ENCODE measurements around the gene PSTPIP2. TPM values are rescaled to one million over a fixed set of nuclear protein-coding genes. Genes with fewer than 3 reads are reported as not detected.

The PSTPIP2 gene, protein sequence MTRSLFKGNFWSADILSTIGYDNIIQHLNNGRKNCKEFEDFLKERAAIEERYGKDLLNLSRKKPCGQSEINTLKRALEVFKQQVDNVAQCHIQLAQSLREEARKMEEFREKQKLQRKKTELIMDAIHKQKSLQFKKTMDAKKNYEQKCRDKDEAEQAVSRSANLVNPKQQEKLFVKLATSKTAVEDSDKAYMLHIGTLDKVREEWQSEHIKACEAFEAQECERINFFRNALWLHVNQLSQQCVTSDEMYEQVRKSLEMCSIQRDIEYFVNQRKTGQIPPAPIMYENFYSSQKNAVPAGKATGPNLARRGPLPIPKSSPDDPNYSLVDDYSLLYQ
- total RNA-seq, result 1 to 10 TPM; 1.9 to 4.3 (median 2.9) TPM

DNA sequence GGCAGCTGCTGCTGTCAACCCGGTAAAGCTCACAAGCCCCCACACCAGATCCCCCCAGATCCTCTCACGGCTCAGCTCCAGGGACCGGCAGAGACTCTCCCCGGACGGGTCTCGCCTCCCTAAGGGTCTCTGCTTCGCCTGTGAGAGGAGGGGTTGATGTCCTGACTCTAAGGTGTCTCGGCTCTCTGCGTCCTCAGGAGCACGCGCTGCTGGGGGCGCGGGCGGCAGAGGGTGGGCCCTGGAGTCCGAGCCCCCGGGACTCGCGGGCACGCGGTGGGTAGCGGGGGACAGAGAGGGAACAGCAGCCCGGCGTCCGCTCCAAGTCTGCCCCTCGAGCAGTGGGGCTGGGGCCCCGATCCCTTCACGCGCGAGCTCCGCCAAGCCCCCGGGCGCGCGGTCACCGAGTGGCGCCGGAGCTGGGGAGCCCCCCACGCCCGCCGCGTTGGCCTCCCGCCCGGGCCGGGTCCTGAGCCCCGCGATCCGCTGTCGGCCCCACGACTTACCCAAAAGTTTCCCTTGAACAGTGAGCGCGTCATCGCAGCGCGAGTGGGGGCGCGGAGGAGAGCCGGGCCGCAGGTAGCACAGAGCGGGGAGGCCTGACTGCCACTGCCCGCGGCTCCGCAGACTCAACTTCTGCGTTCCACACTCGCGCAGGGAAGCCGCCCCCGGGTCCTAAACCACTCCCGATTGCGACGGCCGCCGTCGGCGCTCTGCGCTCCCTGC is at the start of gene PSTPIP2:
PSTPIP2 (minus strand) TSS at position 608 of the 723 bp plus-strand sequence; CDS start at position 536, 72 bp downstream.
- H3K4me1 ChIP-seq, result peaks cover 6 to 29% of the 10 kb centered on the region in 2 donors
- peak; percentile 66 to 72 for DNase-seq
- H3K9me3 ChIP-seq, result no peaks in the 10 kb centered on the region
- no peaks in the 10 kb centered on the region for H3K27me3 ChIP-seq
- TF ChIP-seq, protein P1, sequence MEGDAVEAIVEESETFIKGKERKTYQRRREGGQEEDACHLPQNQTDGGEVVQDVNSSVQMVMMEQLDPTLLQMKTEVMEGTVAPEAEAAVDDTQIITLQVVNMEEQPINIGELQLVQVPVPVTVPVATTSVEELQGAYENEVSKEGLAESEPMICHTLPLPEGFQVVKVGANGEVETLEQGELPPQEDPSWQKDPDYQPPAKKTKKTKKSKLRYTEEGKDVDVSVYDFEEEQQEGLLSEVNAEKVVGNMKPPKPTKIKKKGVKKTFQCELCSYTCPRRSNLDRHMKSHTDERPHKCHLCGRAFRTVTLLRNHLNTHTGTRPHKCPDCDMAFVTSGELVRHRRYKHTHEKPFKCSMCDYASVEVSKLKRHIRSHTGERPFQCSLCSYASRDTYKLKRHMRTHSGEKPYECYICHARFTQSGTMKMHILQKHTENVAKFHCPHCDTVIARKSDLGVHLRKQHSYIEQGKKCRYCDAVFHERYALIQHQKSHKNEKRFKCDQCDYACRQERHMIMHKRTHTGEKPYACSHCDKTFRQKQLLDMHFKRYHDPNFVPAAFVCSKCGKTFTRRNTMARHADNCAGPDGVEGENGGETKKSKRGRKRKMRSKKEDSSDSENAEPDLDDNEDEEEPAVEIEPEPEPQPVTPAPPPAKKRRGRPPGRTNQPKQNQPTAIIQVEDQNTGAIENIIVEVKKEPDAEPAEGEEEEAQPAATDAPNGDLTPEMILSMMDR (IDR thresholded peaks at IDR 0.05), result no peak
- TF ChIP-seq POLR2A (IDR thresholded peaks at IDR 0.05), result peak in 1 of 2 donors; percentile 37
- H3K36me3 ChIP-seq, result no peaks in the 10 kb centered on the region
- WGBS, 2 donors, result 1% methylated on average over 23 of the region's 75 CpGs; no CpG with 5 or more reads in 1 of the 2 donors
- intact Hi-C loops (cut with DNase I), result loop anchor here (10.0 kb wide), 2 partner anchors 107 to 387 kb away; partner anchors contain the start of gene EPG5
- peak within 1 kb of the TSS; percentile 30 to 71 (median 68) for H3K4me3 ChIP-seq (replicated peaks in 1 of 3)
- H3K27ac ChIP-seq, result peak within 1 kb of the TSS in 1 of 3 donors; percentile 38

DNA sequence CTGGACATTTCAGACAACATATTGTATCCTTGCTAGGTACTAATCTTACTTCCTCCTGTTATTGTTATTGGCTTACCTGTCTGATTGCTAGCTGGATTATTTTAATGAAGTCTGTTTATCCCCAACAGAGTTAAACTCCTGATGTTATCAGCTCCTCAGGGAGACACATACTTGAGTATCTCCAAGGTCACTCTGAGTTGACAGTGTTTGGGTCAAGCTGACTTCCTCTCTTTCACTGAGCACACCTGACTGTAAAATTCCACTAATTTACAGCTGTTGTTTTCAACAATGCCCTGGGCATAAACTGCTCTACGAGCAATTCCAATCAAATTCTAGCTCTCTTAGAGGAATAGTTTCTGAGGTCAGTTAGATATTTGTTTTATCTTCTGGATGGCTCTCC is 41.7 kb upstream of the PSTPIP2 start:
- Histone ChIP-seq H3K4me1 (no peaks in the 10 kb centered on the region), H3K36me3 (peaks cover 0 to 4% of the 10 kb centered on the region in 2 donors), H3K9me3 (no peaks in the 10 kb centered on the region), H3K27ac (no peak overlapping the region), H3K27me3 (no peaks in the 10 kb centered on the region), H3K4me3 (replicated peaks in 1 of 3) (no peak overlapping the region)
- WGBS, 2 donors, result 89 to 92% methylated on average over 1 of the region's 1 CpG
- TF ChIP-seq, protein P1 (IDR thresholded peaks at IDR 0.05), result no peak
- no peak for DNase-seq
- intact Hi-C loops (cut with DNase I), result no loop called here

DNA sequence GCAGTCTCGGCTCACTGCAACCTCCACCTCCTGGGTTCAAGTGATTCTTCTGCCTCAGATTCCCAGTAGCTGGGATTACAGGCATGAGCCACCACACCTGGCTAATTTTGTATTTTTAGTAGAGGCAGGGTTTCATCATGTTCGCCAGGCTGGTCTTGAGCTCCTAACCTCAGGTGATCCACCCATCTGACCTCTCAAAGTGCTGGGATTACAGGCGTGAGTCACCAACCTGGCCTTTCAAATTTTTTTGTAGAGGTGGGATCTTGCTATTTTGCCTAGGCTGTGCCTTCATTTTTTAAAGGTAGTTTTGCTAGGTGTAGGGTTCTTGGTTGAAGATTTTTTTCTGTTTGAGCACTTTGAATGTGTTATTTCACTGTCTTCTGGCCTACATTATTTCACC is 38.3 kb upstream of the PSTPIP2 start:
- TF ChIP-seq, protein P1 (IDR thresholded peaks at IDR 0.05), result no peak
- no peak for TF ChIP-seq POLR2A (IDR thresholded peaks at IDR 0.05)
- WGBS, 2 donors, result 90 to 100% methylated on average over 3 of the region's 3 CpGs

DNA sequence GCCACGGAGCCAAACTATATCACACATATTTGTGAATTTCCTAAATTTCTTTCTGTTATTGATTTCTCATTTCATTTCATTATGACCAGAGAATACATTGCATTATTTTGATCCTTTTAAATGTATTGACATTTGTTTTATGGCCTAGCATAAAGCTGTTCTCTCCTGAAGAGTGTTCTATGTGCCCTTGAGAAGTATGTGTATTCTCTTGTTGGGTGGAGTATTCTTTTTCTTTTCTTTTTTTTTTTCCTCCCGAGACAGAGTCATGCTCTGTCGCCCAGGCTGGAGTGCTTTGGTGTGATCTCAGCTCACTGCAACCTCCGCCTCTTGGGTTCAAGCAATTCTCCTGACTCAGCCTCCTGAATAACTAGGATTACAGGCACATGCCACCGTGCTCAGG is 37.3 kb upstream of the PSTPIP2 start:
- WGBS, 2 donors, result 83 to 85% methylated on average over 5 of the region's 5 CpGs
- Histone ChIP-seq H3K4me3 (replicated peaks in 1 of 3) (no peak overlapping the region), H3K27me3 (no peaks in the 10 kb centered on the region), H3K27ac (no peak overlapping the region), H3K9me3 (no peaks in the 10 kb centered on the region), H3K36me3 (no peaks in the 10 kb centered on the region), H3K4me1 (peaks cover 0 to 5% of the 10 kb centered on the region in 2 donors)
- no peak for DNase-seq
- intact Hi-C loops (cut with DNase I), result no loop called here
- TF ChIP-seq, protein P1 (IDR thresholded peaks at IDR 0.05), result no peak
- no peak for TF ChIP-seq POLR2A (IDR thresholded peaks at IDR 0.05)

More for the DNA sequence above, 38.3 kb upstream of the PSTPIP2 start:
- Histone ChIP-seq H3K9me3 (no peaks in the 10 kb centered on the region), H3K4me3 (replicated peaks in 1 of 3) (no peak overlapping the region), H3K27me3 (no peaks in the 10 kb centered on the region), H3K4me1 (no peaks in the 10 kb centered on the region), H3K27ac (no peak overlapping the region), H3K36me3 (peaks cover 0 to 4% of the 10 kb centered on the region in 2 donors)
- no peak for DNase-seq
- intact Hi-C loops (cut with DNase I), result no loop called here
